Stomach (tissue), 4 donors: Measurements from ENCODE around the gene PARP4.
"Not testable (repeated sequence)": the region's sequence is repeated elsewhere in the genome, so short reads cannot be mapped to it uniquely, and the experiment has no call there.

Experiments
- POLR2A ChIP-seq, 4 donors: fragments of 450-650 bp; IDR thresholded peaks; one replicate each; pipeline ENCODE4 v1.6.1; 2016; ENCODE audit warnings: antibody characterized with exemption in 4 of 4, control low read depth in 2 of 4, mild to moderate bottlenecking in 1 of 4, moderate library complexity in 1 of 4
- TF ChIP-seq, protein P1 (sequence below), 7 experiments: fragments of 450-650 bp in 4 of 7; fragments of 200-600 bp in 3 of 7; sonication (generic) in 3 of 7; IDR thresholded peaks; one replicate each; pipeline ENCODE4 v1.5.1; 2016 to 2019; ENCODE audit warnings: antibody characterized with exemption in 7 of 7, control low read depth in 2 of 7, mild to moderate bottlenecking in 1 of 7

GRCh38 chr13:24390795-24391194, 121.8 kb downstream of the PARP4 start:
- TF ChIP-seq, protein P1, sequence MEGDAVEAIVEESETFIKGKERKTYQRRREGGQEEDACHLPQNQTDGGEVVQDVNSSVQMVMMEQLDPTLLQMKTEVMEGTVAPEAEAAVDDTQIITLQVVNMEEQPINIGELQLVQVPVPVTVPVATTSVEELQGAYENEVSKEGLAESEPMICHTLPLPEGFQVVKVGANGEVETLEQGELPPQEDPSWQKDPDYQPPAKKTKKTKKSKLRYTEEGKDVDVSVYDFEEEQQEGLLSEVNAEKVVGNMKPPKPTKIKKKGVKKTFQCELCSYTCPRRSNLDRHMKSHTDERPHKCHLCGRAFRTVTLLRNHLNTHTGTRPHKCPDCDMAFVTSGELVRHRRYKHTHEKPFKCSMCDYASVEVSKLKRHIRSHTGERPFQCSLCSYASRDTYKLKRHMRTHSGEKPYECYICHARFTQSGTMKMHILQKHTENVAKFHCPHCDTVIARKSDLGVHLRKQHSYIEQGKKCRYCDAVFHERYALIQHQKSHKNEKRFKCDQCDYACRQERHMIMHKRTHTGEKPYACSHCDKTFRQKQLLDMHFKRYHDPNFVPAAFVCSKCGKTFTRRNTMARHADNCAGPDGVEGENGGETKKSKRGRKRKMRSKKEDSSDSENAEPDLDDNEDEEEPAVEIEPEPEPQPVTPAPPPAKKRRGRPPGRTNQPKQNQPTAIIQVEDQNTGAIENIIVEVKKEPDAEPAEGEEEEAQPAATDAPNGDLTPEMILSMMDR (IDR thresholded peaks at IDR 0.05) = not testable (repeated sequence)
- TF ChIP-seq POLR2A (IDR thresholded peaks at IDR 0.05) = not testable (repeated sequence)
